MM.1S (cell line): Measurements from ENCODE around the gene COG2.

ENCODE experiments used
- DNase-seq: peaks from one replicate; pipeline ENCODE4 v3.0.0-alpha.2; 2015
- H2AFZ ChIP-seq: fragments of 300-600 bp; sonication (generic); 2 replicates; pipeline ENCODE4 v1.6.0; 2016; ENCODE audit warnings: antibody characterized with exemption, low read length
- H3F3A ChIP-seq: fragments of 300-600 bp; sonication (generic); 2 replicates; pipeline ENCODE4 v1.6.1; 2016; ENCODE audit warnings: mild to moderate bottlenecking, antibody characterized with exemption, low read length, moderate library complexity, mixed read lengths; ENCODE audit not compliant: insufficient read depth
- H3K27ac ChIP-seq: fragments of 300-600 bp; sonication (generic); 2 replicates; pipeline ENCODE4 v1.5.1; 2016; ENCODE audit warnings: mild to moderate bottlenecking, low read length
- H3K27me3 ChIP-seq: fragments of 300-600 bp; sonication (generic); replicated peaks from 2 replicates; pipeline ENCODE4 v1.6.0; 2016; ENCODE audit warnings: low read length; ENCODE audit not compliant: insufficient read depth
- H3K36me3 ChIP-seq: fragments of 300-600 bp; sonication (generic); replicated peaks from 2 replicates; pipeline ENCODE4 v1.6.1; 2016; ENCODE audit warnings: mild to moderate bottlenecking, low read length, mixed read lengths; ENCODE audit not compliant: insufficient read depth
- H3K4me1 ChIP-seq: fragments of 300-600 bp; sonication (generic); 2 replicates; pipeline ENCODE4 v1.6.1; 2016; ENCODE audit warnings: low read length, mixed read lengths
- H3K4me2 ChIP-seq: fragments of 300-600 bp; sonication (generic); 2 replicates; pipeline ENCODE4 v1.6.0; 2016; ENCODE audit warnings: low read depth, low read length
- H3K4me3 ChIP-seq: fragments of 300-600 bp; sonication (generic); 2 replicates; pipeline ENCODE4 v1.5.1; 2016; ENCODE audit warnings: low read length, mixed read lengths
- H3K79me2 ChIP-seq: fragments of 300-600 bp; sonication (generic); 2 replicates; pipeline ENCODE4 v1.6.1; 2016; ENCODE audit warnings: mixed run types, low read length, mixed read lengths
- H3K9ac ChIP-seq: fragments of 300-600 bp; sonication (generic); 2 replicates; pipeline ENCODE4 v1.6.1; 2016; ENCODE audit warnings: low read length, mixed read lengths
- H3K9me2 ChIP-seq: fragments of 300-600 bp; sonication (generic); replicated peaks from 2 replicates; pipeline ENCODE4 v1.6.1; 2016; ENCODE audit warnings: mild to moderate bottlenecking, low read length, mixed read lengths; ENCODE audit not compliant: insufficient read depth
- H3K9me3 ChIP-seq: fragments of 300-600 bp; sonication (generic); replicated peaks from 2 replicates; pipeline ENCODE4 v1.6.1; 2016; ENCODE audit warnings: mild to moderate bottlenecking, low read length, mixed read lengths; ENCODE audit not compliant: insufficient read depth
- H4K20me1 ChIP-seq: fragments of 300-600 bp; sonication (generic); 2 replicates; pipeline ENCODE4 v1.6.1; 2016; ENCODE audit warnings: mild to moderate bottlenecking, low read length, moderate library complexity, mixed read lengths; ENCODE audit not compliant: insufficient read depth
- EZH2 ChIP-seq: fragments of 300-600 bp; sonication (generic); optimal IDR thresholded peaks from 2 replicates; pipeline ENCODE3; 2017; ENCODE audit warnings: low read depth, mild to moderate bottlenecking, antibody characterized with exemption, low read length, mixed read lengths
- EZH2phosphoT487 ChIP-seq: fragments of 300-600 bp; sonication (generic); IDR thresholded peaks from 2 replicates; pipeline ENCODE4 v1.6.1; 2018; ENCODE audit warnings: antibody characterized with exemption, low read length
- TF ChIP-seq, protein P1 (sequence below): fragments of 300-600 bp; sonication (generic); IDR thresholded peaks from 2 replicates; pipeline ENCODE4 v1.5.1; 2016; ENCODE audit warnings: antibody characterized with exemption, low read length, mixed read lengths

Gene COG2

DNA sequence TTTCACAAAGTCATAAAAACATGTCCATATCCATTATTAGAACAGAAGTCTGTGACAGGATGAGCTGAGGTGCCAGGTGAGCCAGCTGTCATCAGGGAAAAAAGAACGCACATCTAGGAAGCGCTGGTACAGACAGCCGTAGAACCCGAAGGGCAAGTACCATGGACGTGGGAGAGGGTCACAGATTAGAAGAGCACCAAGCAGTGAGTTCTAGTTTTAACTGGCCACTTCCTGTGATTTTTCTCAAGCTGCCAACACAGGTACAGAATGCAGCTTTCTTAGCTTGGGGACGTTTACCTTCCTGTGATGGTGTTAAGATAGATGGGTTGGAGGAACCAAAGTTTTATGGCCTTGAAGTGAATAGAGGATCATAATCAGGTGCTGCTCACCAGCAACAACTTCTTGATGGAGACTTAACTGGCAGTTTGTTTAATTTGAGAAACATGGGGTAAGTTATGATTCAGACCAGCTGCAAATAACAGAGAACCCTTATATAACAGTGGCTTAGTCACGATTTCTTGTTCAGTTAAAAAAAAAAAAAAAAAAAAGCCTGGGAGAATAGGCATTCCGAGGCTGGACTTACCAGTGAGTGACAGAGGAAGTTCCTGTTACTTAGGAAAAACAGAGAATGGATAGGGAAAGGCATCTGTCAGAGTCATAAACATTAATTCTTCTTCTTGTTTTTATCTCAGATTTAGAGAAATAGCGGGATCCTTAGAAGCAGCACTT lies 40.8 kb downstream of the COG2 start:
- Histone ChIP-seq H3F3A (no peaks in the 10 kb centered on the region), H3K79me2 (no peaks in the 10 kb centered on the region), H3K27me3 (no peaks in the 10 kb centered on the region), H2AFZ (no peak overlapping the region), H3K4me1 (no peaks in the 10 kb centered on the region), H3K4me2 (no peak overlapping the region), H4K20me1 (no peaks in the 10 kb centered on the region), H3K9ac (no peak overlapping the region), H3K9me3 (no peaks in the 10 kb centered on the region), H3K9me2 (no peaks in the 10 kb centered on the region), H3K4me3 (no peak overlapping the region), H3K36me3 (peaks cover 28% of the 10 kb centered on the region), H3K27ac (no peak overlapping the region)
- no peak for TF ChIP-seq EZH2phosphoT487
- no peak for TF ChIP-seq EZH2
- TF ChIP-seq, protein P1, sequence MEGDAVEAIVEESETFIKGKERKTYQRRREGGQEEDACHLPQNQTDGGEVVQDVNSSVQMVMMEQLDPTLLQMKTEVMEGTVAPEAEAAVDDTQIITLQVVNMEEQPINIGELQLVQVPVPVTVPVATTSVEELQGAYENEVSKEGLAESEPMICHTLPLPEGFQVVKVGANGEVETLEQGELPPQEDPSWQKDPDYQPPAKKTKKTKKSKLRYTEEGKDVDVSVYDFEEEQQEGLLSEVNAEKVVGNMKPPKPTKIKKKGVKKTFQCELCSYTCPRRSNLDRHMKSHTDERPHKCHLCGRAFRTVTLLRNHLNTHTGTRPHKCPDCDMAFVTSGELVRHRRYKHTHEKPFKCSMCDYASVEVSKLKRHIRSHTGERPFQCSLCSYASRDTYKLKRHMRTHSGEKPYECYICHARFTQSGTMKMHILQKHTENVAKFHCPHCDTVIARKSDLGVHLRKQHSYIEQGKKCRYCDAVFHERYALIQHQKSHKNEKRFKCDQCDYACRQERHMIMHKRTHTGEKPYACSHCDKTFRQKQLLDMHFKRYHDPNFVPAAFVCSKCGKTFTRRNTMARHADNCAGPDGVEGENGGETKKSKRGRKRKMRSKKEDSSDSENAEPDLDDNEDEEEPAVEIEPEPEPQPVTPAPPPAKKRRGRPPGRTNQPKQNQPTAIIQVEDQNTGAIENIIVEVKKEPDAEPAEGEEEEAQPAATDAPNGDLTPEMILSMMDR, result no peak
- no peak for DNase-seq

DNA sequence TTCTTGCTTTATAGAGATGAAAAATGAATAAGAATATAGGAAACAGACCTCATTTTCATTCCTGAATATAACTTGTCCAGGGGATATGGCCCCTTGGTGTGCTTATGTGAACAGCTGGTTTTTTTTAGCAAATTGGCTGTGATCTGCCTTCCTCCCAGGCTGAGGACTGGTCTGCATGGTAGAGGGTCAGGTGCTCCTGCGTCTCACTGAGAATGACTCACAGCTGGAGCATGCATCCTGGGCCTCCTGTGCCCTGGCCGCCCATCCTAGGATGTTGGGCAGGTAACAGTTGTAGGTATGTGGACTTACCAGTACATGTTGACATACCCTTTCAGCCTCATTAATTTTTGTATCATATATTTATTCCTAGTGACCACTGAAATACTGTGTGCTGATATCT lies 41.9 kb downstream of the COG2 start:
- no peak overlapping the region for H2AFZ ChIP-seq
- H3K9me3 ChIP-seq, result no peaks in the 10 kb centered on the region
- H4K20me1 ChIP-seq, result no peaks in the 10 kb centered on the region
- no peak overlapping the region for H3K9ac ChIP-seq
- H3K36me3 ChIP-seq, result peaks cover 21% of the 10 kb centered on the region
- no peak overlapping the region for H3K4me2 ChIP-seq
- no peaks in the 10 kb centered on the region for H3K27me3 ChIP-seq
- no peaks in the 10 kb centered on the region for H3K79me2 ChIP-seq
- no peaks in the 10 kb centered on the region for H3K9me2 ChIP-seq
- no peak overlapping the region for H3K27ac ChIP-seq
- no peaks in the 10 kb centered on the region for H3F3A ChIP-seq
- no peak for DNase-seq
- no peak overlapping the region for H3K4me3 ChIP-seq
- no peak for TF ChIP-seq EZH2
- TF ChIP-seq EZH2phosphoT487, result no peak
- TF ChIP-seq, protein P1, result no peak
- H3K4me1 ChIP-seq, result no peaks in the 10 kb centered on the region

DNA sequence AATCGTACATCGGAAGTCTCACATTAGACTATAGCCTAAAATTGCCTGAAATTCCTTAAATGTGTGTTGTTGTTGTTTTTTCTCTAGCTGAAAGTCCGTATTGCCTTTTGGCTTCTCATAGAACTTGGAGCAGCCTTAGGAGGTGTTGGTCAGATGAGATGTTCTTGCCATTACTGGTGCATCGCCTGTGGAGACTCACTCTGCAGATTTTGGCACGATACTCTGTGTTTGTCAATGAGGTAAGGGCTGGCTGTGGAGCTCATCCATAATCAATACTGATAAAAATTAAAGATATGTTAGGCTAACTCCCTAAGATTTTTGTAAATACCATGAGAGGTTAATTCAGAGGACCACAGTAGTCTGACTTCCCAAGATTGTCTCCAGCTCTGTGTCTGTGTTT lies 42.7 kb downstream of the COG2 start:
- Histone ChIP-seq H3K79me2 (no peaks in the 10 kb centered on the region), H3K27ac (no peak overlapping the region), H3K36me3 (peaks cover 21% of the 10 kb centered on the region), H4K20me1 (no peaks in the 10 kb centered on the region), H3K9me3 (no peaks in the 10 kb centered on the region), H2AFZ (no peak overlapping the region), H3K4me2 (no peak overlapping the region), H3K4me3 (no peak overlapping the region), H3F3A (no peaks in the 10 kb centered on the region), H3K9me2 (no peaks in the 10 kb centered on the region), H3K9ac (no peak overlapping the region), H3K27me3 (no peaks in the 10 kb centered on the region), H3K4me1 (no peaks in the 10 kb centered on the region)
- DNase-seq, result no peak
- no peak for TF ChIP-seq EZH2
- TF ChIP-seq, protein P1, result no peak
- no peak for TF ChIP-seq EZH2phosphoT487
